IPS DF 6.9 (cell line): ENCODE measurements around the gene CYB561A3.
A peak's percentile ranks its signal among the peaks of the same experiment; 100 is the strongest.

Source experiments
- DNase-seq: peaks from one replicate; pipeline ENCODE4 v3.0.0-alpha.2; 2013; ENCODE audit warnings: low read depth, low spot score
- H3K27ac ChIP-seq: one replicate; pipeline ENCODE4 v1.5.1; 2013; ENCODE audit warnings: low read length, control low read depth
- H3K27me3 ChIP-seq: 2 replicates; pipeline ENCODE4 v1.6.1; 2013; ENCODE audit warnings: mild to moderate bottlenecking, low read length; ENCODE audit not compliant: control insufficient read depth, insufficient read depth
- H3K36me3 ChIP-seq: 2 replicates; pipeline ENCODE4 v1.6.1; 2013; ENCODE audit warnings: low read length; ENCODE audit not compliant: control insufficient read depth, insufficient read depth
- H3K4me1 ChIP-seq: 2 replicates; pipeline ENCODE4 v1.6.1; 2013; ENCODE audit warnings: low read length; ENCODE audit not compliant: control insufficient read depth, insufficient read depth
- H3K4me3 ChIP-seq: 2 replicates; pipeline ENCODE4 v1.5.1; 2013; ENCODE audit warnings: mild to moderate bottlenecking, low read length
- H3K9me3 ChIP-seq: 2 replicates; pipeline ENCODE4 v1.6.1; 2013; ENCODE audit warnings: low read length, inconsistent platforms; ENCODE audit not compliant: control insufficient read depth, insufficient read depth
- WGBS: extraction: QIAGEN DNeasy Blood & Tissue Kit; methylation state at CpG from one replicate; pipeline ENCODE4 v1.1.7; 2013; ENCODE audit warnings: mixed read lengths, missing lambda C conversion rate; ENCODE audit not compliant: insufficient read length, insufficient coverage; 5-methylcytosine and 5-hydroxymethylcytosine counted together

The CYB561A3 gene

GRCh38 chr11:61343792-61344745 is 17.6 kb downstream of the CYB561A3 start:
- no CpG with 5 or more reads among the region's 29 CpGs for WGBS
- peaks cover 7% of the 10 kb centered on the region; the same call in 1 of the 2 replicates for H3K36me3 ChIP-seq

GRCh38 chr11:61342207-61342803 is 19.4 kb downstream of the CYB561A3 start:
- Histone ChIP-seq H3K4me3 (no peak overlapping the region), H3K9me3 (no peaks in the 10 kb centered on the region), H3K4me1 (no peaks in the 10 kb centered on the region), H3K36me3 (peaks cover 7% of the 10 kb centered on the region; the same call in 1 of the 2 replicates), H3K27me3 (no peaks in the 10 kb centered on the region), H3K27ac (no peak overlapping the region)
- no peak for DNase-seq
- WGBS: no CpG with 5 or more reads among the region's 20 CpGs

More at GRCh38 chr11:61343792-61344745, 17.6 kb downstream of the CYB561A3 start:
- H3K9me3 ChIP-seq: no peaks in the 10 kb centered on the region
- H3K4me1 ChIP-seq: no peaks in the 10 kb centered on the region
- H3K4me3 ChIP-seq: no peak overlapping the region; the same call in 1 of the 2 replicates
- H3K27ac ChIP-seq: no peak overlapping the region
- H3K27me3 ChIP-seq: no peaks in the 10 kb centered on the region
- DNase-seq: no peak

- Histone ChIP-seq H3K27ac (no peak overlapping the region), H3K36me3 (peaks cover 7% of the 10 kb centered on the region; the same call in 1 of the 2 replicates), H3K27me3 (no peaks in the 10 kb centered on the region), H3K4me1 (no peaks in the 10 kb centered on the region), H3K4me3 (no peak overlapping the region), H3K9me3 (no peaks in the 10 kb centered on the region)
- no CpG with 5 or more reads among the region's 4 CpGs for WGBS
- DNase-seq: no peak
These were observed 20.0 kb downstream of the CYB561A3 start for GRCh38 chr11:61341706-61342105.

GRCh38 chr11:61340979-61341378 is 20.7 kb downstream of the CYB561A3 start:
- no peak overlapping the region for H3K27ac ChIP-seq
- DNase-seq: no peak
- WGBS: no CpG with 5 or more reads among the region's 2 CpGs
- no peaks in the 10 kb centered on the region for H3K9me3 ChIP-seq
- H3K27me3 ChIP-seq: no peaks in the 10 kb centered on the region
- H3K4me3 ChIP-seq: no peak overlapping the region
- 0 out of 2 replicates have a peak, but pooled peaks cover 5% of the 10 kb centered on the region for H3K36me3 ChIP-seq
- no peaks in the 10 kb centered on the region for H3K4me1 ChIP-seq

- Histone ChIP-seq H3K4me1 (no peaks in the 10 kb centered on the region), H3K9me3 (no peaks in the 10 kb centered on the region), H3K27me3 (no peaks in the 10 kb centered on the region), H3K27ac (no peak overlapping the region), H3K4me3 (no peak overlapping the region), H3K36me3 (0 out of 2 replicates have a peak, but pooled peaks cover 5% of the 10 kb centered on the region)
- WGBS: no CpG with 5 or more reads among the region's 4 CpGs
- no peak for DNase-seq
These were observed 22.2 kb downstream of the CYB561A3 start for GRCh38 chr11:61339490-61339878.

GRCh38 chr11:61338783-61339489 is 22.7 kb downstream of the CYB561A3 start:
- no peaks in the 10 kb centered on the region; the same call in 1 of the 2 replicates for H3K4me1 ChIP-seq
- no peaks in the 10 kb centered on the region for H3K27me3 ChIP-seq
- H3K4me3 ChIP-seq: no peak overlapping the region
- 0 out of 2 replicates have a peak, but pooled peaks cover 5% of the 10 kb centered on the region for H3K36me3 ChIP-seq
- H3K9me3 ChIP-seq: no peaks in the 10 kb centered on the region
- no peak for DNase-seq
- H3K27ac ChIP-seq: no peak overlapping the region
- no CpG with 5 or more reads among the region's 26 CpGs for WGBS

- Histone ChIP-seq H3K9me3 (no peaks in the 10 kb centered on the region), H3K27ac (no peak overlapping the region), H3K4me1 (peaks cover 3% of the 10 kb centered on the region; the same call in 1 of the 2 replicates), H3K4me3 (no peak overlapping the region), H3K36me3 (0 out of 2 replicates have a peak, but pooled peaks cover 5% of the 10 kb centered on the region), H3K27me3 (no peaks in the 10 kb centered on the region)
- WGBS: no CpG with 5 or more reads among the region's 15 CpGs
- no peak for DNase-seq
These were observed 23.8 kb downstream of the CYB561A3 start for GRCh38 chr11:61337706-61338470.

GRCh38 chr11:61336171-61336935 is 25.3 kb downstream of the CYB561A3 start:
- H3K4me1 ChIP-seq: peaks cover 3% of the 10 kb centered on the region
- no CpG with 5 or more reads among the region's 8 CpGs for WGBS
- no peak overlapping the region for H3K4me3 ChIP-seq
- H3K9me3 ChIP-seq: no peaks in the 10 kb centered on the region
- peak; percentile 88 for DNase-seq
- no peaks in the 10 kb centered on the region for H3K27me3 ChIP-seq
- H3K27ac ChIP-seq: no peak overlapping the region
- H3K36me3 ChIP-seq: 0 out of 2 replicates have a peak, but pooled peaks cover 5% of the 10 kb centered on the region

- H3K4me3 ChIP-seq: no peak overlapping the region
- no peaks in the 10 kb centered on the region for H3K9me3 ChIP-seq
- peaks cover 3% of the 10 kb centered on the region for H3K4me1 ChIP-seq
- 0 out of 2 replicates have a peak, but pooled peaks cover 5% of the 10 kb centered on the region for H3K36me3 ChIP-seq
- no peak overlapping the region for H3K27ac ChIP-seq
- WGBS: no CpG with 5 or more reads among the region's 1 CpG
- DNase-seq: no peak
- no peaks in the 10 kb centered on the region for H3K27me3 ChIP-seq
These were observed 26.3 kb downstream of the CYB561A3 start for GRCh38 chr11:61335355-61335710.
